HuH-7 (cell line): ENCODE results near the gene ZYG11B.
"Not testable (repeated sequence)": the region's sequence is repeated elsewhere in the genome, so short reads cannot be mapped to it uniquely, and the experiment has no call there.

Source experiments
- DNase-seq: peaks from one replicate; pipeline ENCODE4 v3.0.0; 2011; ENCODE audit warnings: low spot score

ZYG11B gene

DNA sequence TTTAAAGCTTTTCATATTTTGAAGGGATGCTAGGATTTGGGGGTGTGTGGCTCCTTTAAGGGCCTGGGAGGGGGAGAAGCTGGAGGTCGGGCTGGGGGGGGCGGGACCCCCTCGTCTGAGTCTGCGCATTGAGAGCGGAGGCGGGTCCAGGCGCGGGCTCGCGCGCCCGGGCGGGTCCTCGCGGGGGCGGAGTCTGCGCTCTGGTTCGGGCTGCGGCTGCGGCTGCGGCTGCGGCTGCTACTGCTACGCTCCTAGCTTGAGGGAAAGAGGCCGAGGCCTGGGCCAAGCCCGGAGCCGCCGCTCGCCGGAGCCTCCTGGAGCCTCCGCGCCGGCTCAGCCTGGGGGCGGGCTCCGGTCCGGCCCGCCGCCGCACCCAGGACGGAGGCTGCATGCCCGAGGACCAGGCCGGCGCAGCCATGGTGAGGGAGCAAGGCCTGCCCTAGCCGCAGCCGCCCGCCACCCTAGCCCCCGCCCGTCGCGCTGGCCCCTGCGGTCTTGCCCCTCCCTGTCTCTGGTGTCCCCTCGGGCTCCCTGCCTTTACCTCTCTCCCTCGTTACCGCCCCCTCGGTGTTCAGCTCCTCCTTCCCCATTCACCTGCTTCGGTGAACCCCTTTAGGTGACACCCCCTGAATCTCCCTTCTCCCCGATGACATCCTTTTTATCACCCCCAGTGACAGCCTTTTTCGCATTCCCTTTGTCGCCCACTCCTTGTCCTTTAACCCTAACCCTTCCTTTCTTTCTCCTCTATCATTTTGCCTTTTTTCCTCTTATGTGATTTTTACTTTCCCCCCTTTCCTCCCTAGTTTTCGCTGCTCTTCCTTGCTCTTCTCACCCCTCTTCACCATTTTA, at the start of gene ZYG11B:
ZYG11B (plus strand) TSS at position 189 of the 849 bp plus-strand sequence; CDS start at position 390, 201 bp downstream.
- peak; percentile 90 for DNase-seq

DNA sequence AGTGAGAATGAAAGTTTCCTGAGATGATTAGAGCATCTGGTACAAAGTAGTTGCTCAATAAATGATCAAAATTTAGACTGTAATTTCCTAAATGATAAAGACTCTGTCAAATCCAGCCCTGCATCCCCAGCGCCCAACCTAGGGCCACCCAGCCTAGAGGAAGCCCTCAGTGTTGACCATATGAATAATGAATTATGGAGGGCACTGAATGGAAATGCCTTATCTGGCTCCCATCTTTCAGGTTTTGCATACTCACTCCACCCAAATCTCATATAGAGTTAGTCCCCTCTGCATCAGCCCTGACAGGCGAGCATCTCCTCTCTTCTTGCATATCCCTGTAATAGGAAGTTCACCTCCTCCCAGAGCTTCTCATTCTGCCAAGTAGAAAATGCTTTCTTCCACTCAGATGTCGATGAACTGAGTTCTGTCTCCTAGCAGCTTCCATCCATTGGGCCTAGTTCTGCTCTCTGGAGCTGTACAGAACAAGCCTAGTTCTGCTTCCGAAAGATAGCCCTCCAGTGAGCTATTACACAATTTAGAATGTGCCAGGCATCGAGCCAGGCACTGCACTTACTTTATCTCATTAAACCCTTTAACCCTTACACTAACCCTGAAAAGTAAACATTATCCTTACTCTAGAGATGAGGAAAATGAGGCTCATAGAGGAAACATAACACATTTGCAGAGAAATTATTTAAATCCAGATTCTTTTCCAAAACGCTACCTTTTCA, 49.0 kb upstream of the ZYG11B start:
- no peak for DNase-seq

DNA sequence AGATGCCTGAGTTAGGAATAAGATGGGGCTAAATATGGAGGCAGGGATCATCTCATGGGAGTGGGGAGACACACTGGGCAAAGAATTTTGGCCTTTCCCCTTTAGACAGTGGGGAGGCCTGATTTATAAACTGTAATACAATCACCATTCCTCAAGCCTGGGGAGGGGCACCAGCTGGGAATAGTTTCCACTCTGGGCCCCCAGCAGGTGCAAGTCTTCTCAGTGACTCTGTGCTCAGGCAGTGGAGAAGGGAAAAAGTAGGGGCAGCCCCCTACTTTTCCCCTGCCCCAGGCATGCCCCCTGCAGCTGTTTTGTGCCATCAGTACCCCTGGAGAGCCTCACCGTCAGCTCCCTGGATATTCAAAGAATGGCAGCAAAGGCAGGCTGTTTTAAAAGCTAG, 47.2 kb upstream of the ZYG11B start:
- no peak for DNase-seq

DNA sequence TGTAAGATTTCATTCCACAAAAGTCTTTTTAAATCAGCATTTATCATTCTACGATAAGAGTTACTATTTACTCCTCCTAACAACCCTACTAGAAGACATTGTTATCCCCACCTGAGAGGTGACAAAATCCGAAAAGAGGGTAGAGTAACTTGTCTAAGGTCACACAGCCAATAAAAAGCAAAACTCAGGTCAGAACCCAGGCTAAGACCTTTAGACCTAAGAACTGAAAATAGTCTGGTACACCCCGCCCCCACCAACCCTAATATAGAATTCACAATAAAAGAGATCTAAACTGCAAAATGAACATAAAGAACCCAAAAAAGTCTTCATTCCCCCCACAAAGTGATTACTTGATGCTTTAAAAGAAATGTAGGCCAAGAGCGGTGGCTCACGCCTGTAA, 46.8 kb upstream of the ZYG11B start:
- no peak for DNase-seq

DNA sequence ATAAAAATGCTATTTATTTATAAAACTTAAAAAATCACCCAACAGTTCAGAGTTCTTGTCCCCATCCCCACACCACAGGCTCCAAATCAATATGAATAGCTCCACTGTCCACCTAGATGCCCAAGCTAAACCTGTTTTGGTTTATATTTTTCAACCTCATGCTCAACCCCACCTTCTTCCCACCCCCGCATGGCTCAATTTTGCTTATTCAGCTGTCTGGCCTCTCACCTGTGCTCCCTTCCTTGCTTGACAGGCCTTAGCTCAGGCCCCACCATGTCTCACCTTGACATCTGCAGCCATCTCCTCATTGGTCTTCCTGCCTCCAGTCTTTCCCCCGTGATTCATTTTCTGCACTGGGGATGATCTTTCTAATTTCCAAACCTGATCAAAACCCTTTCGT, 45.9 kb upstream of the ZYG11B start:
- no peak for DNase-seq

DNA sequence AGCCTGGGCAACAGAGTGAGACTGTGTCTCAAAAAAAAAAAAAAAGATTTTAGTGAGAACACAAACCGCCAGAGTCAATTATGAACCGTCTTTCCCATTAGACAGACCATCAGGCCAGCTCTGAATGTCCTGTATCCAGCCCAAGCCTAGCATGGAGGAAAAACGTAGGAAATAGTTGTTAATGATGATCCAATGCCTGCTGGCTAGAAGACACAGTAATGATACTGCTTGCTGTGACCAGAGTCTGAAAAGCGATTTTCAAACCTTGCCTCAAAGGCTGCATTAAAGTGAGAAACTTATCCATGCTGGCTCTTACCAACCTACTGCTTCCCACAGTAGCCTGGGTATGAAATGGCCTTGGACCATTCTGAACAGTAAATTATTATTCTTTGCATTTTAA, 45.1 kb upstream of the ZYG11B start:
- DNase-seq, result no peak

DNA sequence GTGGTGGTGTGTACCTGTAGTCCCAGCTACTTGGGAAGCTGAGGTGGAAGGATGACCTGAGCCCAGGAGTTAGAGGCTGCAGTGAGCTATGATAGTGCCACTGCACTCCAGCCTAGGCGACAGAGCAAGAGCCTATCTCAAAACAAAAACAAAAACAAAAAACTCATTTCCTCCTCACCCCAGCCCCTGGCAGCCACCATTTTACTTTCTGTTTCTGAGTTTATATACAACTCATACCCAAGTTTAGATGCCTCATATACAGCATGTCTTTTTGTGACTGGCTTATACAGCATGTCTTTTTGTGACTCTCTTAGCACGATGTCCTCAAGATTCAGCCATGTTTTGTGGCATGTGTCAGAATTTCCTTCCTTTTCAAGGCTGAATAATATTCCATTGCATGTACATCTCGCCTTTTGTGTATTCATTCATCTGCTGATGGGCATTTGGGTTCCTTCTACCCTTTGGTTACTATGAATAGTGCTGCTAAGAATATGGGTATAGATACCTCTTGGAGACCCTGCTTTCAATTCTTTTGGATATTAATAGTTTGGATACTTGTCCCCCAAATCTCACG, 42.8 kb upstream of the ZYG11B start:
- no peak for DNase-seq

DNA sequence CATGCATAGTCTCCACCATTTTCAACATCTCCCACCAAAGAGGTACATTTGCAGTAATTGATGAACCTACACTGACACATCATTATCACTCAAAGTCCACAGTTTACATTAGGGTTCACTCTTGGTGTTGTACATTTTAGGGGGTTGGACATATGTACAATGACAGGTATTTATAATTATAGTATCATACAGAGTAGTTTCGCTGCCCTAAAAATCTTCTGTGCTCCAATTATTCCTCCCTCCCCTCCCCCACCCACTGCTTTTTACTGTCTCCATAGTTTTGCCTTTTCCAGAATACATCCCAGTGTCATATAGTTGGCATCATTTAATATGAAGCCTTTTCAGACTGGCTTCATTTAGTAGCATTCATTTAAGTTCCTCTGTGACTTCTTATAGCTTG, 41.7 kb upstream of the ZYG11B start:
- DNase-seq, result no peak

DNA sequence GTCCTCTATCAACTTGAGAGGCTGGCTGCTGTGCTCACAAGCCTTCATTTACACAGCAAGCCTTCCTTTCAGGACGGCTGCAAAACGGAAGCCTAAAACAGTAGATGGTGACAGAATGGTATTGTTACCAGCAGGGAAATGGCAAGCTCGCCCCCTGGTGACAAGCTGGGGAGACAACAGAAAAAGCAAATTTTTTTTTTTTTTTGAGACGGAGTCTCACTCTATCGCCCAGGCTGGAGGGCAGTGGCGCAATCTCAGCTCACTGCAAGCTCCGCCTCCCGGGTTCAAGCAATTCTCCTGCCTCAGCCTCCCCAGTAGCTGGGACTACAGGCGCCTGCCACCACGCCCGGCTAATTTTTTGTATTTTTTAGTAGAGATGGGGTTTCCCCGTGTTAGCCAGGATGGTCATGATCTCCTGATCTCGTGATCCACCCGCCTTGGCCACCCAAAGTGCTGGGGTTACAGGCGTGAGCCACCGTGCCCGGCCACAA, 39.9 kb upstream of the ZYG11B start:
- peak; percentile 61 for DNase-seq

DNA sequence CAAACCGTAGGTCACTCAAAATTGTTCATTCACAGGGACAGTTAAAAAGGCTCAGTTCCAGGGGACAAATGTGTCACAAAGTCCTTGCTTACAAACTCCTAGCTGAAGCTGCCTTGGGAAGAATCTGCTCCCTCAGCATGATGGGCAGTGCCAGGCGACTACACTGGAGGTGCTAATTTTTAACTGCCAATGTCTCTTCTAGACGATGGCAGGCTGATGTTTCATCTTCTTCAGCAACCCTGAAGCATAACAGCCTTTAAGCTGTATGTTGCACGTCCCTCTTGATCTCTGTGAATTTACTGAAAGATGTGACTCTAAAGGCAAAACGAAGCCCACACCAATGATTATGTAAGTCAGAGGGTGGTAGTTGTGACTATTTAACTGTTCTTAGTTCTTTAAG, 39.4 kb upstream of the ZYG11B start:
- DNase-seq, result no peak

DNA sequence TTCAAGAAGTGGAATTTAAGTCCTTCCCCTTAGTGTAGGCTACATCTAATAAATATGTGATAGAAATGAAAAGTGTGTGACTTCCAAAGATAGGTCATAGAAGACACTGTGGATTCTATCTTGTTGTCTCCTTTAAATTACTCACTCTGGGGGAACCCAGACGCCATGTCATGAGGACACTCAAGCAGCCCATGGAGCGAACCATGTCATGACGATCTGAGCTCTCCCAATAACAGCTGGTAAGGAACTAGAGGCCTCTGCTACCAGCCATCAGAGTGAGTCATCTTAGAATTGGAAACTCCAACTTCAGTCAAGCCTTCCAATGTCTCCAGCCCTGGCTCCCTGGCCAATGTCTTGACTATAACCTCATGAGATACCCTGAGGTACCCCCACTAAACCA, 34.4 kb upstream of the ZYG11B start:
- DNase-seq, result no peak

DNA sequence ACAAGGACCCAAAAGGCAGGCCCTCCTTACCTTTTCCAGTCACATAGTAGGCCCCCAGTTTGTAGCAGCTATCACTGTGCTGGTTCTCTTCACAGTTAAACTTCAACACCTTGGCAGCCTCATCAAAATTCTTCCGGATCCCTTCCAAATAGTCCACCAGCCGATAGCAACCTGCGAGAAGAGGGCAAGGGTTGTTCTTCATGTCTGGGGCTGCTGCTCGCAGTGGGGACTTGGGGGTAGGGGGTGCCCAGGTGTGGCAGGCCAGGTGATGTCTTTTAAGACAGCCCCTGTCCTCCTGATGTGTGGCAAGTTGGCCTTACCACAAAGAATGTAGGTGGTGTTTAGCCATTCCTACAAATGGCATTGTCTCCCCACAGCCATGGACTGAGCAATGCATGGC, 33.6 kb upstream of the ZYG11B start:
- no peak for DNase-seq

DNA sequence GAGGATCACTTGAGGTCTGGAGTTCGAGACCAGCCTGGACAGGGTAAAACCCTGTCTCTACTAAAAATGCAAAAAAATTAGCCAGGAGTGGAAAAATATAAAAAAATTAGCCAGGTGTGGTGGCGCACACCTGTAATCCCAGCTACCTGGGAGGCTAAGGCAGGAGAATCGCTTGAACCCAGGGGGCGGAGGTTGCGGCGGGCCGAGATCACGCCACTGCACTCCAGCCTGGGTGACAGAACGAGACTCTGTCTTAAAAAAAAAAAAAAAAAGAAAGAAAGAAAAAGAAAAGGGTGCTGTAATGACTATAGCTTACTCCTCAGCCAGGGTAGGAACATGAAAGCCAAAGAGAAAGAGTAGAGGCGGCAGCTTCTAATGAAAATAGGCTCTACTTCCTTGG, 32.9 kb upstream of the ZYG11B start:
- not testable (repeated sequence) for DNase-seq

DNA sequence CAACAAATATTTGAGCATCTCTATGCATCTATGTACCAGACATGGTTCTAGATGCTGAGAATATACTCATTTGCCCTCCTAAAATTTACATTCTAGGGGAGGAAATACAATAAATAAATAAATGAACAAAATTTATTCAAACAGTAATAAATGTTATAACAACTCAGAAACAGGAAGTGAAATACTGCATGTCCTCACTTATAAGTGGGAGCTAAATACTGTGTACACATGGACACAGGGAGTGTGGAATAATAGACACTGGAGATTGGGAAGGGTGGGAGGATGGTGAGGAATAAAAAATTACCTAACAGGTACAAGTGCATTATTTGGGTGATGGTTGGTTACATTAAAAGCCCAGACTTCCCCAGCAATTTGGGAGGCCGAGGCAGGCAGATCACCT, 32.4 kb upstream of the ZYG11B start:
- no peak for DNase-seq

DNA sequence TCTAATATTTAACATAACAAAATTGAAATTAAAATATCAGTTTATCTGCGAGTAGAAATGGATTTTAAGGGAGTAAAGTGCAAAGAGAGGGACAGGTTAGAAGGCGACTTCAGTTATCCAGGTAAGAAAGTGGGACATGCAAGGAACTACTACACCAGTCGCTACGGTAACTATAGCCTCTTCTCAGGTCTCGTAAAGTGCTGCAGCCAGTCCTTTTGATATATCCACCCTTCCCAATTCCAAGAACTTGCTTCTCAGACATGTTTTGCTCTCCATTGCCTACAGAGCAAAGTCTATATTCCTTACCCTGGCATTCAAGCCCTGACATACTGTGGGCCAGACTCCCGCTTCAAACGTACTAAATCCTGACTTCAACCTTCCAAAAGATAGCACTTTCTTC, 30.6 kb upstream of the ZYG11B start:
- no peak for DNase-seq

DNA sequence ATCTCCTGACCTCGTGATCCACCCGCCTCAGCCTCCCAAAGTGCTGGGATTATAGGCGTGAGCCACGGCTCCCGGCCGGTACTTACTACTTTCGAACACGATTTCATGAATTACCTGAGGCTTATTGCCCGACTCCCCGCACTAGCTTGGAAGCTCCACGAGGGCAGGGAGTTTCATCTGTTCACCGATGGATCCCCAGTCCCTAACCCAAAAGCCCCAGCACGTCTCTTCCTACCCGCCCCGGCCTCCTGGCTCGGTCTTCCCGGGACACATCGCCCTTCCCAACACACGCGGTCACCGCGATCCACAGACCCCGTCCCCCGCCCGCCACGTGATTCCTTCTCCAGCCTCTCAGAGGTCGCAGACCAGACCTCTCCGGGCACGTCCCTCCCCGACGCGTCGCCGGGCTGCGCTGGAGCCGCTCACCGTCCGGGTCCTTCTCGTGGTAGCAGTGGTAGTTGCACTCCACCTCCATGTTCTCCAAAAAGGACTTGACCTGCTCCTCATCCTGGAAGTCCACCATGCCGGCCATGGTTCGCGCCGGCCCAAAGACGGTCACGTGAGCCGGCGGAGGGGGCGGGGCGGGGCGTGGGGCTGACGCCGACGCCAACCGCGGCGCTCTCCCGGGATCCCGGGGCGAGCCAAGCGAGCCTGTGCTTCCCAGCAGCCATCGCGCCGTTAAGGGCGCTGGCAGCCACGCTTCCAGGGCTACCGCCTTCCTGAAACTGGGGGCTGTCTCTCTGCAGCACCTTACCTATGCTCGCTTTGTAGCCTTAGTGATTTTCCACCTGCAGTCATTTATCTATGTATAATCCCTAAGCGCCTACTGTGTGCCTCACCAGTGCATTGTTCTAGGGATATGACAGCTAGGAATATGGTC, 28.2 kb upstream of the ZYG11B start, which contains the start of gene COA7:
COA7 (minus strand) TSS at position 553 of the 880 bp plus-strand sequence; CDS start at position 532, 21 bp downstream.
- DNase-seq, result peak; percentile 71

DNA sequence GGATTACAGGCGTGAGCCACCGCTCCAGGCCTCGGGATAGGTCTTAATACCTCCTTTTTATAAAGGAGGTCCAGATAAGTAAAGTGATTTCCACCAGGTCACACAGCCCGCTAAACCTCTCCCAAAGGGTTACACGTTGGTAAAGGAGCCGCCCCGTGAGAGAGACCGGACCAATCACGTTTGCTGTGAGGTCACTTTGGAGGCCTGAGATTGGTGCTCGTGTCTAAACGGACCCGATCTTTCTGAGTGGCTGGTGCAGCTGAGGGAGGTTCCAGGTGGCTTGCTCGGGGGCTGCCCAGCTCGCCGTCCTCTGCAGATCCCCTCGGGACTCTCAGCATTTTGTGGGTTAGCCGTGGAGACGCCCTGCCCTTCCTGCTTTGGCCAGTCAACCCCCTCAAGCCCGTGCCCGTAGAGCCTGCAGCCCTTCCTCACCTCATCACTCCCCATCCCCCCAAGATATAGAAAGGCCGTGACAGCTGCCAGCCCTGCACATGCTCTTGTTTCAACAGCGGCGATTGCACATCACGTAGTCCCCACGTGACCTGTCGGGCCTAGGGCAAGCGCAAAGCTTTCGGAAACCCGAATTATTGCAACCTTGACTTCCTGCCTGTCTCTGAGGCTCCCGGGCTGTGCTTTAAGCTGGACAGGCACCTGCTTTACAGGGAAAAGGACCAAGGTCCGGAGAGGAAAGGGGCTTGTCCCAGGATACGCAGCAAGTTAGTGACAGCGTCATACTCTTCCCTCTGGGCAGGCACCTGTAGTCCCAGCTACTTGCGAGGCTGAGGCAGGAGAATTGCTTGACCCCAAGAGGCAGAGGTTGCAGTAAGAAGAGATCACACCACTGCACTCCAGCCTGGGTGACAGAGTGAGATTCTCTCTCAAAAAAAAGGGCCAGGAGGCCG, 23.1 kb upstream of the ZYG11B start:
- DNase-seq, result peak; percentile 88

DNA sequence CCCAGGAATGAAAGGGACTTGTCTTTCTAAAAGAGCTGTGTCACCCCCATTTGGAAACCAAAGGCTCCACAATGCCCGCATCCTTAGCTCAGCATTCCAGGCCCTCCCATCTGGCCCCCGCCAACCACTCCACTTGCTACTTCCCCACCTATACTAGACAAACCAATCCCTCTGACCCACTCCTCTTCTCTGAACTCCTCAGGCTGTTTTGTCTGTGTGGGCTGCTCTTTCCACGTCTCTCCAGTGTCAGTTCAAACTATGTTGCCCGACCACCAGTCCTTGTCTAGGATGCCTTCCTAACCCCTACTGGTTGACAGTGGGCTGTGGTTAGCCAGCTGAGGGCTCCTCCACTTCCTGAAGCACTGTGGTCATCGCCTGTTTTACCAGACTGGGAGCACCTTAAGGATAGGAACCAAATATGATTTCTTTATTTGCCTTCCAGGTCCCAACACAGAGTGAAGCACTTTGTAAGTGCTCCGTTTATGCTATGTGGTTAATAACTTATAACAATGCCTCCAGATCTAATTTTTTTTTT, 20.1 kb upstream of the ZYG11B start:
- DNase-seq, result no peak

DNA sequence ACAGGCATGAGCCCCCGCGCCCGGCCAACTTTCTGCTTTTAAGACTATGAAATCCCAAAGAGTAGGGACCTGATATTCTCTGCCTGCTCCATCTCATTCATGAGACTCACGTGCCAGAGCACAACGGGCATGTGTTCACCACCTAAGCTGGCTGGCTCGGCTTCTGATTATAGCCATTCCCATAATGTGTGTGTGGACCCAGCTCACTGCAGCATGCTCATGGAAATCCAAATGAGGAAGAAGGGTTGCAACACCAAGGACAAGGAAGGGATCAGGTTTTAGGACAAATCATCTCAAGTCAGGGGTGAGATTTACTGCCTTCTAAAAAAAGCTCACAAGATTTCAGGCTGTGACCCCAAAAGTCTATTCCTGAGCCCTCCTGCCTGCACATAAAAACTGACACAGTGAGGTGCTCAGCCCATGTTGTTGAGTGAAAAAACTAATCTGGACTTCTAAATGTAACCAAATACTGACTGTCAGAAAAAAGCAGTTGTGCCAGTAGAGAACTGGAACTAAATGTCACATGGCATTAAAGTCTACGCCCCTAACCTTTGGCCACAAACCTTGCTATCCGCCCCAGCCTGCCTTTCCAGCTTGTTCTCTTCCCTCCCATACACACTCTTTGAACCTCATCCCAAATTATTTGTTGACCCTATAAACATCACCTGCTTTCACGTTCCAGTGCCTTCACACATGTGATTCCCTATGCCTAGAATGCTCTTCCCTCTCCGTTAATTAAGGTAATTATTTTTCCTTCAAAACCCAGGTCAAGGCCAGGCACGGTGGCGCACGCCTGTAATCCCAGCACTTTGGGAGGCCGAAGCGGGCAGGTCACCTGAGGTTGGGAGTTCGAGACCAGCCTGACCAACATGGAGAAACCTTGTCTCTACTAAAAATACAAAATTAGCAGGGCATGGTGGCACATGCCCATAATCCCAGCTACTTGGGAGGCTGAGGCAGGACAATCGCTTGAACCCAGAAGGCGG, 19.0 kb upstream of the ZYG11B start:
- DNase-seq, result no peak
